Stimulated activated CD8-positive, alpha-beta memory T cell treated with anti-CD3 and anti-CD28 coated beads, Interleukin-4, amount 100 ng/mL, for 24 hours (primary cell): ENCODE measurements around the gene PDILT.

Source experiments
- DNase-seq: peaks from one replicate; pipeline ENCODE4 v3.0.0-alpha.2; 2020; ENCODE audit warnings: low read depth

Gene PDILT

GRCh38 chr16:20359997-20360396, 44.5 kb downstream of the PDILT start:
- no peak for DNase-seq

DNA sequence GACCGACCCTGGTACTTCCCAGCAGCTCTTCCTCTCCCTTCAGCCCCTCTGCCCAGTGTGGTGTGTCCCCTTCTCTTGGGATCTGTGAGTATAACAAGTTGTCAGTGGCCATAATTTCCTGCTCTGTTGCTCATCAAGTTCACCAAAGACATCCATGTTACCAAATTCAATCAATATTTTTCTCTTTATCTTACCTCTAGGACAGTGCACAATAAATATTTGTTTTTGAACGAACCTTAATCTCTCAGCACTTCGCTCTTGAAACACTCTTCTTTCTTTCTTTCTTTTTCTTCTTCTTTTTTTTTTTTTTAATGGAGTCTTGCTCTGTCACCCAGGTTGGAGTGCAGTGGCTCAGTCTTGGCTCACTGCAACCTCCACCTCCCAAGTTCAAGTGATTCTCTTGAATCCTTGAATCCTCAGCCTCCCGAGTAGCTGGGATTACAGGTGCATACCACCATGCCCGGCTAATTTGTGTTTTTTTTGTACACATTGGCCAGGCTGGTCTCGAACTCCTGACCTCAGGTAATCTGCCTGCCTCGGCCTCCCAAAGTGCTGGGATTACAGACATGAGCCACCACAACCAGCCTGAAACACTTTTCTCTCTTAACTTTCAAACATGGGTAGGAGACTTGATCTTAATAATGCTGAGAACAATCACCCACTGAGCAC, 49.3 kb downstream of the PDILT start:
- DNase-seq: no peak

- no peak for DNase-seq
Measured at GRCh38 chr16:20353379-20353778, 51.2 kb downstream of the PDILT start.

DNA sequence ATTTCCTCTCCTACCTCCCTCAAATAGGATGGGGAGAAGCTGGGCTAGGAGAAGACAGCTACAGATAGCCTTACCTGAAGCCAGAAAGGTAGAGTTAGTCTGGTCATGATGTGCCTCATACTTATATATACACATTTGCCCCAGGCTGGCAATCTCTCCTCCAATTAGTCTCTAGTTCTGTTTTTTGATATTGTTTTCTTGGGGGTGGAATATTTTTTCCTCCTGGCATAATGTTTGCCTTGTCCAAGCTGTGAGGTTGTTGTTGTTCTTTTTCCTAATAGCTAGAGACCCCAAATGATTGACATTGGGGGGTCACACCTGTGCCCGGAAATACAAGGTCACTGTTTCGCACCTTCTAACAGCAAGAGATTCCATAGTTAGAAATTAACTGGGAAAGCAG, 51.9 kb downstream of the PDILT start, which contains the start of gene UMOD:
Gene UMOD (minus strand): TSS at position 101 of the 400 bp plus-strand sequence. CDS start 1,978 bp downstream, outside the sequence.
- DNase-seq: no peak

- no peak for DNase-seq
Measured at GRCh38 chr16:20349615-20350014, 54.9 kb downstream of the PDILT start.

DNA sequence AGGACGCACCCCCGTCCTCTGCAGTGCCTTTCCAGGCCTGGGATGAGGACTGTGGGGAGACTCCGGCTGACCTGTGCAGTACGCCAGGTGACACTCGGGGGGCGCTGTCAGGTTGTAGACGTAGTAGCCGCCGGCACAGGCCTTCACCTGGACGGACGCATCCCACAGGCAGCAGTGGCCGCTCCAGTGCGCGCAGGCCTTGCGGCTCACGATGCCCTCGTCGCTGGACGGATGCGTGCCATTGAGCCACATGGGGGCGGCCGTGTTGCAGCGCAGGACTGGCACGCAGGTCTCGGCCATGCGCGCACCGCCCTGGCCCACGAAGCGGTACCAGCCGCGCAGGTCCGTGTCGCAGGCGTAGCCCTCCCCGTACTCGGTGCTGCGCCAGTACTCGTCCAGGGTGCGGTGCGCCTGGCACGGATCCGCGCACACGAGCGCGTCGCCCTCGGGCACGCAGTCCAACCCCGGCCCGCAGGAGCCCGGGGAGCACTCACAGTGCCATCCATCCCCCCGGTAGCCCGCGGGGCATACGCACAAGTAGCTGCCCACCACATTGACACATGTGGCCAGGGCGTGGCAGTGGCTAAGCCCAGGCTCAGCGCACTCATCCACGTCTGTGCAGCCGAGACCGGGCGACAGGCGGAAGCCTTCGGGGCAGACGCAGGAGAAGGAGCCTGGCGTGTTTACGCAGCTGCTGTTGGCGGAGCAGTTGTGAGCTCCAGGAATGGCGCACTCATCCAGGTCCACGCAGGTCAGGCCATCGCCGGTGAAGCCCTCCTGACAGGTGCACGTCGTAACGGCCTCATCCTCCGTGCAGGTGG, 56.0 kb downstream of the PDILT start:
- DNase-seq: no peak

GRCh38 chr16:20347666-20348364, 56.7 kb downstream of the PDILT start:
- DNase-seq: no peak

DNA sequence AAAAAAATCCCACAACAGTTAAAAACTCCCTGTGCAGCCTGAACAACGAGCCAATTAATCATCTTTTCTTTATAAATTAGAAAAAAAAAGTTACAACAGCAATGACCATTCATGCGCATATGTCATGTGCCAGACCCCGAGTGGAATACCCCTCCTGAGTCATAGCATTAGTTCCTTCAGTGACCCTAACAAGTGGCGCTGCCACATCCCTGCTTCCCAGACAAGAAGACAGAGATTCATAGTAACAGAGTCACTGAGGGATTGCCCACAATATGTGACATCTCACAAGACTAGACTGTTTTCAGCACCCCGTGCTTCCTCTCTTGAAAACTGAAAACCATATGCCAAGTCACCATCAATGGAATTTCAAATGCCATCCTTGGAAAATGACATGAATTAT, 59.9 kb downstream of the PDILT start:
- DNase-seq: no peak

- DNase-seq: no peak
Measured at GRCh38 chr16:20339744-20340143, 64.8 kb downstream of the PDILT start.

GRCh38 chr16:20336955-20337354, 67.6 kb downstream of the PDILT start:
- DNase-seq: no peak

GRCh38 chr16:20334396-20334795, 70.1 kb downstream of the PDILT start:
- no peak for DNase-seq

DNA sequence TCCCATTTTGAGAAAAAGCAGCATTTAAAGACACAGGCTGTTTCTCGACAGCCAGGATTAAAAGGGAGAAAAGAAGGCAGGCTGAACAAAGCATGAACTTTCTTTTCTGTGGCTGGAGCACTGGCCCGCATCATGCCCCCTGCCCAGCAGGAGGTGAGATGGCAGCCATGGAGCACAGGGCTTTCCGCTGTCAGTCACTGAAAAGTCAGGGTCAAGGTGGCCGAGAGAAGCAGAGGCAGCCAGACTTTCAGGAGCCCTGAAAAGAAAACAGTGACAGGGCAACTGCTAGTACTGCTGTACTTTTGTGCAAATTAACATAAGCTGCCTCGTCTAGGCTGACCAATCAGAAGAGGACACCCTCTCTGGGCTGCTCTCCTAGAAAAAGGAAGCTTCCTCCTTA, 71.4 kb downstream of the PDILT start:
- no peak for DNase-seq

DNA sequence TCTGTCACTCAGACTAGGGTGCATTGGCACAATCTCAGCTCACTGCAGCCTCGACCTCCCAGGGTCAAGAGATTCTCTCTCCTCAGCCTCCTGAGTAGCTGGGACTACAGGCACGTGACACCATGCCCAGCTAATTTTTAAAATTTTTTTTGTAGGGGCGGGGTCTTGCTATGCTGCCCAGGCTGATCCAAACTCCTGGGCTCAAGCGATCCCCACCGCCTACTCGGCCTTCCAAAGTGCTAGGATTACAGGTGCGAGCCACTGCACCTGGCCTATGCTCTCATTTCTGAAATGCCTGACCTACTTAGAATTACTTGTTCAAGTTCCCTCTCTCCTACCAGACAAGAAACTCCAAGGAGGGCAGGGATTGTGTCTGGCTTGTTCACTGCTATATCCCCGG, 72.1 kb downstream of the PDILT start:
- no peak for DNase-seq

GRCh38 chr16:20331635-20332034, 72.9 kb downstream of the PDILT start:
- no peak for DNase-seq

GRCh38 chr16:20329392-20330138, 75.0 kb downstream of the PDILT start:
- DNase-seq: no peak

- no peak for DNase-seq
Measured at GRCh38 chr16:20327444-20328041, 77.0 kb downstream of the PDILT start, which contains the start of gene GP2. GP2 (minus strand) TSS chr16:20327513; CDS start chr16:20326431, 1,082 bp downstream.

DNA sequence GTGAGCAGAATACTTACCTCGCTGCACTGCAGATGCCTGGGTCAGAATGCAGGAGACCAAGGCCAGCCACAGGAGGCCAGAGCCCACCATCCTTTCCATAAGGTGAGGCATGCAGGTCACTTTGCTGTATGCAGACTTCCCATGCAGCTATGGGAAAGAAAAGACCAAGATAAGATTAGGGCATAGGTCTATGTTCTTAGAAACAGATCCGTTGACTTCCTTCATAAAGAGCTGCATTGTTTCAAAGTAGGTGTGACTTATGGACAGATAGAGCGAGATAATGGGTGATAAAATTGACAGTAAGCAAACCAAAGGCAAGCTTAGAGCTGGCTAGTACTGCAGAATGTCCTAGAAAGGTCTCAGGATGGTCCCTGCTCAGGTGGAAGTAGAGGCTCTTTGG, 78.2 kb downstream of the PDILT start:
- DNase-seq: no peak

GRCh38 chr16:20325005-20325404, 79.5 kb downstream of the PDILT start:
- DNase-seq: no peak

- DNase-seq: no peak
Measured at GRCh38 chr16:20323591-20324117, 80.9 kb downstream of the PDILT start.

GRCh38 chr16:20322696-20323095, 81.8 kb downstream of the PDILT start:
- DNase-seq: no peak

GRCh38 chr16:20321671-20322070, 82.9 kb downstream of the PDILT start:
- DNase-seq: no peak
